MM.1S (cell line): Measurements from ENCODE around the gene TGFBR3.

Source experiments
- CTCF ChIP-seq: fragments of 300-600 bp; sonication (generic); IDR thresholded peaks from 2 replicates; pipeline ENCODE4 v1.5.1; 2016; ENCODE audit warnings: antibody characterized with exemption, low read length, mixed read lengths
- EZH2 ChIP-seq: fragments of 300-600 bp; sonication (generic); optimal IDR thresholded peaks from 2 replicates; pipeline ENCODE3; 2017; ENCODE audit warnings: low read depth, mild to moderate bottlenecking, antibody characterized with exemption, low read length, mixed read lengths

GRCh38 chr1:91661121-91661520, 224.8 kb downstream of the TGFBR3 start:
- TF ChIP-seq CTCF (no peak), EZH2 (no peak)
